ENCODE data around the gene PACSIN2.

- no peak for TF ChIP-seq BACH1 (IDR thresholded peaks at IDR 0.05; ENCODE audit: borderline replicate concordance)
- TF ChIP-seq ATF3 (IDR thresholded peaks at IDR 0.05; ENCODE audit: borderline replicate concordance, extremely low read depth, low read depth, low read length): no peak
These were observed 113.0 kb downstream of the PACSIN2 start for GRCh38 chr22:42901790-42902508.

Measured in GM12878 (cell line).